ENCODE data around the gene PTPRE.
"Not testable (repeated sequence)": the region's sequence is repeated elsewhere in the genome, so short reads cannot be mapped to it uniquely, and the experiment has no call there.

The PTPRE gene

GRCh38 chr10:128081720-128082119, 174.8 kb downstream of the PTPRE start:
- no peak for DNase-seq

GRCh38 chr10:128083191-128083895, 176.4 kb downstream of the PTPRE start:
- no peak for DNase-seq

DNA sequence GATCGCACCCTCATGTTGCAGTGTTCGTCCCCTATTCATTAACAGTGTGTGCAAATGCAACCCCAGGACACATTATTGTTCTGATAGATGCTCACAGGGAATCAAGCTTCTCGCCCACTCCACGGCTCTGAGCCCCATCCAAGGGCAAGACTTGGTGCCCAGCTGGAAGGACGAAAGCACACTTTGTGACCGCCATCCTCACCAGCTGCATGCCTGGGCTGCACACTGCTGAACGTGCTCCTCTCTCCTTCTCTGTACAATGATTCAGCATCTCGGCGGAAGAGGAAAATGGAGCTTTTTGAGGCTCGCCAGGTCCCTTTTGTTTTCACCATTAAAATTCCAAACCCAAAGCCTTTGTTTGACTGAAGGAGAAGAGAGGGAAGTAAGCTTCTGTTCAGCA, 177.5 kb downstream of the PTPRE start:
- DNase-seq, result no peak

DNA sequence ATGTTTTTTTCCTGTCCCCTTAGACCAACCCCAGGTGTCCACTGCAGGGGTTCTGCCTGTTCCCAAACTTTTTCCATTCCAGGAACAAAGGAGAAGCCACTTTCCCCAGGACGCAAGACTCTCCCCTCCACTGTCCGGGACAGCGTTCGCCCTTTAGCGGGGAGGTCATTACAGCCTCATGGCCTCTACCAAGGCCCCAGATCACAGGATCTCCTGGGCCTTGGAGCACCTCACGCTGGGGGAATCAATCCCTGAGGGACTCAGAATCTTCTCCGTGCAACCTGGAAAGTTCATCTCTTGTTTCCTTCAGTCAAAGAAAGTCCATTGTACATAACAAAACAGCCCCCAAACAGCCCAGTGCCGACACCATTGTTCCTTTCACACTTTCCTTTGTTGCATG, 178.1 kb downstream of the PTPRE start:
- no peak for DNase-seq

DNA sequence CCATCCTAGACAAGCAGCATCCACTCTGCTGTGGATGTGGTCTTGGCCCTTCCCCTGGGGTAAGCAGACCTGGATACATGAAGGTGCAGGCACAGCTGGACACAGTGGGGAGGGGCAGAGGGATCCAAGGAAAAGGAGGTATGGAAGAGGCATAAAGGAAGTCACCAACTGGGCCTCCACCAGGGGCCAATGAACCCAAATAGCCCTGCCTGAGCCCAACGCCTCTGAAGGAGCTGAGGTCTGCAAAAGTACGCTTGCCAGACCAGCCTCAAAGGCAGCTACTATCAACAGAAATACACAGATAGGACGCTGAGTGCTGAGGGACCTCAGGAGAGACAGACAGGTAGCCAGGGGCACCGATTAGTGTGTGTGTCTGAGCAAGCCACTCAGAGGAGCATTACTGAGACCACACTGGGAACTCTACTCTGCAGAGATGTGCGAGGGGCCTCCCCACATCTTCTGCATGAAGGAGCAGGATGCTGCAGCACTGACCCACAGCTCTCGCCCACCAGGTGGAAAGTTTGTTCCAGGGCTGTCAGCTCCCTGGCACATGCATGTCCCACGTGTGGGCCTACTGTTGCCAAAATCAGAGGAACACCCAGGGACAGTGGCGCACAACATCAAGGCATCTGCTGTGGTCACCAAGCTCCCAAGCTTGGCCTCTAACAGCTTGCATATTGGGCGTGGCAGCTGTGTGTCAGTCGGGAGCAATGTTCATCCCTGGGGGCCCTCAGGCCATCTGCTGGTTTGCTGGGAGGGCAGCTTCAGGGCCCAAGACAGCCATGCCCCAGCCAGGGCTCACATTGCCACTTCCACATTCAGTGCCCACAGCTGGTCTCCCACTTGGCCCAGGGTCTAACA, 179.3 kb downstream of the PTPRE start:
- DNase-seq, result no peak

DNA sequence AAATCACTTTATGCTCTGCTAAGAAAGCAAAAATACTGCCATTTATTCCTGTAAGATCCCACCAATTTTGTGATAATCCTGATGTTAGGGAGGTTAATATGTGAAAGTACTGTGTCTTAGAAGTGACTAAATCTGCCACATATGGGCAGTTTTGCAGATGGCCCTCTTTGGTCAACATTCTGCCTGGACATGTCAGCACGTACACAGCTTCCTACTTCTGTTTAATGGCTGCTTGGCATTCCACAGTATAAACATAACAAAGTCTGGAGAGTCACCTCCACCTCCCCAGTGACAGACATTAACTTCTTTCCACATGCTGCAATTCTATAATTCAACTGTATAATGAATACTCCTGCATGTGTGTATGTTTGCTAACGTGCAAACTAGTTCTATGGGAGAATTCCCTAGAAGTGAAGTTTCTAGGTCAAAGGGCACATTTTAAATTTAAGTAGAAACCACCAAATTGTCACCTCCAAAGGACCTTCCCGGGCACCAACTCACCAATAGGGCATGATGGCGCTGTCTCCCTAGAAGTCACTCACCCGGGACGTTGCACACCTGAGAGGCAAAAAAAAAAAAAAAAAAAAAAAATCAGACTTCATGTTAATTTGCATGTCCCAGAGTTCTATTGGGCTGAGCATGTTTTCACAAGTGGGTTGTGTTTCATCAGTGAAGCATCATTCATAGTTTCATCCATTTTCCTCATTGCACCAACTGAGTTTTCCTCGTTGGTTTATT, 180.4 kb downstream of the PTPRE start:
- no peak for DNase-seq

DNA sequence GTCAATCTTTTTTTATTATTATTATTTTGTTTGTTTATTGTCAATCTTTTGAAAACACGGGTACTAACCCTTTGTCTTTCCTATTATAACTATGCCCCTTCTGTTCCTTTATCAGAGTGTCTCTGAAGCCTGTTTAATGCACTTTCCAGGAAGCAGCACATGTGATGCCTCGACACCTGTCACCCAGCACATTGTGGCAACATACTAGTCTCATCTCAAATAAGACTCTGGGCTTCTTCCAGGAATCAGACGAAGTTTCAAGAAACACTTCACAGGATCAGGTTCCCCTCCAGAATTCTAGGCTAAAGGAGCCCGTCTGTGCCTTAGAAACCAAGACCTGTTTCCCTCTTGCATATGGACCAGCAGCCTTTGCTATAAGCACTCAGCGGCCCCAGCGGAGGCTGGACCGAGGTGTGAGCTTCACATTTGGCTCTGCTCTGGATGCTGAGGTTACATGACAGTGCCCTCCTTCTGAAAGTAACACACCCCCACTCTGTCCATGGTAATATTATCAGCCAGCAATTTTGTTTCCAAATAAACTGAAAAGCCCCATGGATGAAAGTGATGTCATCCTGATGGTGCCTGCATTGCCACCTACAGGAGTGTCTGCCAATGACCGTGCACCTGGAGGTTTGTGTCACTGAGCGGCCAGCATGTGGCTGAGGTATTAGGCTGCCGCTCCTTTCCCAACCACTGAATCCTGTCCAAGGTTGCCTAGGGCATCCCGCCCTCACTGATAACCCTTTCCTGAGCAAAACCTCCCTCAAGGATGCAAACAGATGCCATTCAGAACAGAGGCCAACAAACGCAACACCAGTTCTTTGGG, 181.2 kb downstream of the PTPRE start:
- DNase-seq, result no peak

DNA sequence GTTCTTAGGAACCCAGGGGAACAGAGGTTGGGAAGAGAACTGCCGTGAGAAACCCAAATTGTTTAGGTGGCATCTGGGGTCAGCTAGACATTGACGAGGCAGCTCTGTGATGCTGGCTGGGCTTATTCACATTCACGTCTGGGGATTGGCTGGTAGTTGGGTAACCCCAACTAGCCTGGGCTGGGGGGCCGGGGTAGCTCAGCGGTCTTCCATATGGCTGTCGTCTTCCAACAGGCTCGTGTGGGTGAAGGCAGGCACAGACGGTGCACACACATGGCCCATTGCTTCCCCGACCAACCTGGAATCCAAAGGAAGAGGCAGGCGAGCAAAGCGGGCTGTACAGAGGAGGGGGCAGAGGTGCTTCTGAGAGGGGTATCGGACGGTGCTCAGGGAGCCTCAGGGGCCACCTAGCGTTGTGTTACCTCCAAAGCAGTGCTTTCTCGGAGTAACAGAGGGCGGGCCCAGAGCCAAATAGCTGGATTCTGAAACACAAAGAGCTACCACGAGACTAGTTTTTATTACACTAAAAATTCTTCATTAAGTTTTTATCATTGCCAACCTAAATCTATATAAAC, 184.8 kb downstream of the PTPRE start:
- DNase-seq, result no peak

DNA sequence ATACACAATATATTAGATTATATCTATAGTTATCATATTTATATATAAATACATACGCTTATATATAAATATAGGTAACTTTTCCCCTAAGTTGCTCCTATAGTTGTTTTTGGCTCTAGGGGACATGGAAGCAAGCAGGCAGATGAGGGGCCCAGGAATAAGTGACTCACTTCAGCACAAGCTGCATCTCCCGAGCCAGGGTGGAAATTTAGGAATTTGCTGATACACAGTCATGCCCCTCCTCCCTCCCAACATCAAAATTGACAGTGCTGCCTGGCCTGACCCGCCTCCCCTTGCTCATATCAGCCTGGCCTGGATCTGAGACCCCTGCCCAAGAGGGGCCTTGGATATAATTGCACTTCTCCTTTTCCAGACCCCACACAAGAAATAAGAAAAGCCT, 185.6 kb downstream of the PTPRE start:
- no peak for DNase-seq

DNA sequence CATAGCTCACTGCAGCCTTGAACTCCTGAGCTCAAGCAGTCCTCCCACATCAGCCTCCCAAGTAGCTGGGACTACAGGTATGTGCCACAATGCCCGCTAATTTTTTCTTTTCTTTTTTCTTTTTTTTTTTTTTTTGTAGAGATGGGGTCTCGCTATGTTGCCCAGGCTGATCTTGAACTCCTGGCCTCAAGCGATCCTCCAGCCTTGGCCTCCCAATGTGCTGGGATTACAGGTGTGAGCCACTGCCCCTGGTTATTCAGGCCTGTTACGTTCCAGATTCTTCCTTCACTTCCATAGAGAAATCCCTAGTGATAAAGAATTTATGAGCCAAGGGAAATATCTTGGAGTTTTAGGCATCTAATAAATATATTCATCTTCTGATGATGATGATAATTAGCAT, 187.7 kb downstream of the PTPRE start:
- not testable (repeated sequence) for DNase-seq

DNA sequence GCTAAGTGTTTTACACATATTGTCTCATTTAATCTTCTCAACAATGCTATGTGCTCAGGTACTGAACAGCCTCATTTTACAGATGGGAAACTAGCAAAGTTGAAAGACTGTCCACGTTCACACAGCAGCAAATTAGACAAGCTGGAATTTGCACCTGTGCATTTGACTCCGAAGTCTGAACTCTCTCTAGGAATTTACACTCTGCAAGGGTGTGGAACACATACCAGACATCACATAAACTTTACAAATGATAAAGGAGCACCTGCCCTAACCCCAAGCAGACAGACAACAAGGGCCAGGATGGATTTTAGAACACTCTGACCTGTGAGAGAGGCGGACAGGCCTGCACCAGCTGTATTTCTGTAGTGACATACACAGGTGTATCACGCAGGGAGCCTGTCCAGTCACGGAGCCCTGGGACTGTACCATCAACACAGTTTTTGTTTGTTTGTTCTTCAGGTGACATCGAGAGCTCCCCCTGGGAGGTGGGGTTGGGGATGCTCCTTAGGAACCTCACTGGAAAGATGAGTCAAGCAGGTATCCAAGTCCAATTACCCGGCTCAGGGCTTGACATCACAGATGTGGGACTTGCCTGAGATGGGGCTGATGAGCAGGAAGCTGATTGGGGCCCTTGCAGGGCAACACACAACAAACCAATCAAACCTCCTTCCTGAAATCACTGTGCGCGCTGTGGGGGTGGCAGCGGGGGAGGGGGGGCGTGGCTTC, 188.3 kb downstream of the PTPRE start:
- no peak for DNase-seq

DNA sequence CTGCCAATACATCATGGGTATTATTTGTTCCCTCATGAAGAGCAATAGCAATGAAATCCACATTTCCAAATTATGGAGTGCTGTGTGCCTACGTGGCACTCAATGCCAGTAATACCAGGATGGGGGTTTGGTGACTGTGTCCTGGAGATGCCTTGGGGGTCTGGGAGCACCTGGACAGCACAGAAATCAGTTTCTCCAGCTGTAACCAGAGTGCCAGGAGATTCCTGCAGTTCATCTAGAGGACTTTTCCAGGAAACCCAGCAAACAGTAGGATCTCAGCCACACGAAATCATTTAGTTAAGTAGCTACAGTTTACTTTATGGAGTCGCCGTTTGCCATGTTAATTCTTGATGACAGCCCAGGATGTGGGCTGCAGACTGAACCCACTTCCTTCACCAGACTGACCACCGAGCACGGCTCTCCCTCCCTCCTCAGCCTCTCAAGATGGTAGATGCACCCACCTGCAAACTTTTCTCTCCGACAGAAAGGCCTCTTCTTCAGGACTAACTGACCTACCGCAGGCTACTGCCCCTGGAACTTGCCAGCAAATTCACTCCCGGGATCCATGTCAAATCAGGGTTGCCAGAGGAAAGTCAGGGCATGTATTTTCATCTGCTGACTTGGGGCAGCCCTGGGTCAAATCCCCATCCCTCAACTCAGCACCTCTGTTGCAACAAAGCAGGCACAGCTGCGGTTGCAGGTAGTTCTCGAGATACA, 189.0 kb downstream of the PTPRE start:
- no peak for DNase-seq

- DNase-seq, result no peak
Observed at GRCh38 chr10:128096486-128097199, 189.7 kb downstream of the PTPRE start.

GRCh38 chr10:128097783-128098182, 190.9 kb downstream of the PTPRE start:
- DNase-seq, result no peak

- no peak for DNase-seq
Observed at GRCh38 chr10:128098631-128099030, 191.7 kb downstream of the PTPRE start.

- DNase-seq, result no peak
Observed at GRCh38 chr10:128099901-128100300, 193.0 kb downstream of the PTPRE start.

DNA sequence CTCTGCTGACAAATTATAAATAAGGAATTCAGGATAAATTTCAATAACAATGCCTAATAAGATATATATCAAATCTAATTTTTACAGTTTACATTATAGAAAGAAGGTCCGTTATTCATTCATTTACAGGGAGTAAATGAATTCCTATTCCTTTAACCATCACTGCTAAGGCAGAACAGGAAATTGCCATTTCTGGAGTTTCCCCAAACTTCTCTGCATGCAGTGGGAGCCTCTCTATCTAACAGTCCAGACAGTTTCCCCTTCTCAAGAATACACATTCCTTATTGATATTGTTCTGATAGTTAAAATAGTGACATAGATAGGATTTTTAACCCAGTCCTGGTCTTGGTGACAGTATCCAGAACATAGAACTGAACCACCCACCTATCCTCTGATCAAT, 195.0 kb downstream of the PTPRE start:
- no peak for DNase-seq

- DNase-seq, result no peak
Observed at GRCh38 chr10:128102480-128103228, 195.8 kb downstream of the PTPRE start.

DNA sequence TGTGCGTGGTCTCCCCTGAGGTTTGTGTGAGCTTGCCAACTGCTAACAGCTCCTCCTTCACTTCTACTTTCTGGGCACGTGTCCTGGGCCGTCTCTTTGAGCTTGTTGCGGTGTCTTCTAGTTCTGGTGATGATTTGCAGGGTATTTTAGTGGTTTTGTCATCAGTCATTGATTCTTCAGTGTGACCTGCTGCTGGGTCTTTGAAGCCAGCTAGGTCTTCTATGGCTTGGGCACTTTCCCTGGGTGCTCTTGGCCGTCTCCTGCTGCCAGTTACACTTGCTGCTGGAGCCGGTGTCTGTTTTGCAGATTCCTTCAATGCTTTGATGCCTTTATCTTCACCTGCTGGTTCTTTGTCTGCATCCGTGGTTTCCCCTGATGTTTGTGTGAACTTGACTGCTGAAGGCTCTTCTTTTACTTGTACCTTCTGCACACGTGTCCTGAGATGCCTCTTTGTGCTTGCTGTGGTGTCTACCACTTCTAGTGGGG, 196.4 kb downstream of the PTPRE start:
- no peak for DNase-seq

Data from NCI-H526 treated with DMSO at 0.1 percent for 48 hours (cell line).